HG03460 (cell line): Measurements from ENCODE around the gene GLA.

Experiments
- ATAC-seq: cut with Tn5 transposase; IDR thresholded peaks from one replicate; pipeline ENCODE4 v1.9.1; 2021; ENCODE audit not compliant: unreplicated experiment

Gene GLA

DNA sequence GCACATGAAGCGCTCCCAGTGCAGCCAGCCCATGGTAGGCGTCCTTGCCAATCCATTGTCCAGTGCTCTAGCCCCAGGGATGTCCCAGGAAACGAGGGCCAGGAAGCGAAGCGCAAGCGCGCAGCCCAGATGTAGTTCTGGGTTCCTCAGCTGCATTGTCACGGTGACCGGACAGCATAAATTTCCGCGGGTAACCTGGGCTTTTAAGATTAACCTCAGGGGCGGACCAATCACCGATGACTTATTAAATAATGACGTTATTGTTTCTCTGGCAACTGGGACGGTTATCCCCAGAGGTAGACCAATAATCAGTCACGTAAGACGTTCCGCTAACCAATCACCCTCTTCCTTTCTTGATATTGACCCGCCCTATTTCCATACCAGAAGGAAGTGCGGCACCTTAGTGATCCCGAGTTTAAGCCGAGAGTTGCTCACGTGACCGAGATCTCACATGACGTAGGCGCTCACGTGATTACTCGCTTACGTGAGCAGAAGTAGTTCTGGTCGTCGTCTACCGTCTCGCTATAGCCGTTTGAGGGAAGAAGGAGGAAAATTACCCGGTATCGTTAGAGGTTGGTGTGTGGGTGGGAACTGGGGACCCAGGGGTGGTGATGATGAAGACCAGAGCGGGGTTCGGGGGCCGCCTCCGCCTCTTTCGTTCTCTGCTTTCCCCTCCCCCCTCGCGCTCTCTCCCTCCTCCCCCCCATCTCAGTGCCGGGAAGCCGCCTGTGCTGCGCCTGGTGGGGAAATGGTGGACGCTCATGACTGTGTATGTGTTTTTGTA lies at the start of gene GLA, which contains the start of gene HNRNPH2:
Gene GLA (minus strand): TSS at position 178 of the 784 bp plus-strand sequence. CDS start 22 bp downstream, at position 156.
Gene HNRNPH2 (plus strand): TSS at position 475 of the 784 bp plus-strand sequence. CDS start 3,767 bp downstream, outside the sequence.
- ATAC-seq: peak; percentile 93

DNA sequence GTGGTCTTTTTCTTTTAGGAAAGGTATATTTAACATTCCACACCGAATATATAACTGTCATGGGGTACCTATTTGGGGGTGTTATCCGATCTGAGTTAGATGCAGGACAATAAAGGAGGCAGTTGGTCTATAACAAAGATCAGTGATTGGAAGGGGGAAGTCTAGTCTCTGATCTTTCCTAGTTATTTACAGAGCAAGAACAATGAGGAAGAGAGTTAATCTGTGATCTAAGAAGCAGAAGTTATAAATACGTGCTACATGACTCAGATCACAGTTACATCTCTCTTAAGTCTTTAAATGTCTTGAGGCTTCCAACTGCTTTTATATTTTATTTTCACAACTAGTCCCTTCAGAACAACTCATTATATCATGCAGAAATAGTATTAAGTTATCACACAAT lies 44.3 kb upstream of the GLA start:
- no peak for ATAC-seq

DNA sequence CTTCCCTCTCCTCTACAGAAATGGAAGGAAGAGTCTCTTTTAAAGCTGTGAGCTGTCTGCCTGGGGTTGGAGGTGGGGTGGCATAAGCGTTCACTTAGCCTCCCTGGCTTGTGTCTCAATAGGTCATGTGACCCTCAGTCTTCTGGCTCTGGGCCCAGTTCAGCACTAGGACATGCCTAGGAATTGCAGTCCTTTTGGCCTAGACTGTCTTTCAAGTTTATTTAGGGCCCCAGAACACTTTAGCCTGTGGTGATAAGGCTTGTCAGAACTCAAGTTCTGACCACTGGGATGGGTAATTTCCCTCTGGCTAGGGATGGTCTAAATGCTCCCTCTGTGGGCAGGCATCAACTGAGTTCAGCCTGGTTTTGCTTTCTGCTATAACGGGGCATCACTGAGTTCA lies 43.2 kb upstream of the GLA start:
- no peak for ATAC-seq

DNA sequence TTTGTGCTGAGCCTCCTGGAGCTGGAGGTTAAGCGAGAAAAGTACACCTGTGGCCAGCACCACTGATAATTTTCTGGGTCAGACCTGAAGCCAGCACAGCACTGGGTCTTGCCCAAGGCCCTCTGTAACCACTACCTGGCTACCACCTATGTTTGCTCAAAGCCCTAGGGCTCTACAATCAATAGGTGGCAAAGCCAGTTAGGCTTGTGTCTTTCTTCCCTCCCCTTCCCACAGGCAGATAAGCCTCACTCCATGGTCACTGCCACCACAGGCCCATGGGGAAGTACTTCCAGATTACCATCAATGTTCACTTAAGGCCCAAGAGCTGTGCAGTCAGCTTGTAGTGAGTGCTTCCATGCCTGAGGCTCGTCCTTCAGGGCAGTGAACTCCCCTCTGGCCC lies 42.4 kb upstream of the GLA start:
- no peak for ATAC-seq

DNA sequence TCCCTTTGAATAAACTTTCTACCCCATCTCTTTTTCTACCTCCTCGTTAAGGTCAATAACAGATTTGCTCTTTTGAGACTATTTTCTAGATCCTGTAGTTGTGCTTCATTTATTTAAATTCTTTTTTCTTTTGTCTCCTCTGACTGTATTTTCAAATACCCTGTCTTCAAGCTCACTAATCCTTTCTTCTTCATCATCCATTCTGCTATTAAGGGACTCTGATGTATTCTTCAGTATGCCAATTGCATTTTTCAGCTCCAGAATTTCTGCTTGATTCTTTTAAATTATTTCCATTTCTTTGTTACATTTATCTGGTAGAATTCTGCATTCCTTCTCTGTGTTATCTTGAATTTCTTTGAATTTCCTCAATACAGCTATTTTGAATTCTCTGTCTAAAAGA lies 41.6 kb upstream of the GLA start:
- no peak for ATAC-seq

DNA sequence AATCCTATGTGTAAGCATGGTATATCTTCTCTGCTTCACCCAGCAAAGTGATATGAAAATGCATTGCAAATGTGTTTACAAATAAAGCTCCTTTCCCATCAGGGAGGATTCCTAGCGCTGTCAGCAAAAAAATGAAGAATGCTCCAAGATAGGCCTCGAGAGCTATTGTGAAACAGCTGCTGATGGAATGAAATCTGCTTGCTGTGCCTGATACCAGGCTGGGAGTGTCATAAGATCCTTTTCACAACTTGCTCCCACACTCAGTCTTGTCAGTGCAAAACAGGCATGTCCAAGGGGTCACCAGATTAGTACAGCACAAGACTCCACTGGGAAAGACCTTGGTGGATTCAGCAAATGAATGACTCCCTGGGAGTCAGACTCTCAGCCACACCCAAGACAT lies 34.4 kb upstream of the GLA start:
- no peak for ATAC-seq

DNA sequence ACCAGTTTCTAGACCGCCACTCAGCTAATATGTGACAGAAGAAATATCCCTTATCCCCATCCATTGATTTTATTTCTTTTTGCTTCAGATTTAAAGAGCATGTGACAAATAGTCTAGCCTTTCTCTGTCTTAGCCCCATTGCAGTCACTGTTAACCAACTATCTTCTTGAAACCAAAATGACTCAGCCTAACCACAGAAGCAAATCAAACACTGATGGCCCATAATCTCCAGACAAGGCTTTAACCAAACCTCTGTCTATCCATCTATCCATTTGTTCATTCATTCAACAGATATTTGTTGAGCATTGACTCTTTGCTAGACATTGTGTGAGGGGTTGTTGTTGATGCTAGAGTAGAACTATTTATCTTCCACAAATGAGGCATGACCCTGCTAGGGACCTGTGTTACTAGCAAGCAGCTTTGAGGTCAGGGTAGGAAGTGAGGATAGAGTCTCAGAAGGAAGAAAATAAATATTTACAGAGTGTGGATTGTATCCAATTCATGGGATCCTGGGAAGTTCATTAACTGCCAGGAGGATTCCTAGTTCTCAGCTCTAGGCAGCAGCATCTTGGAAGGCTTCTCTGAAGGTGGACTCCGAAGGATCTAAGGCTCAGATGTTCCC lies 22.8 kb upstream of the GLA start:
- peak; percentile 98 for ATAC-seq

DNA sequence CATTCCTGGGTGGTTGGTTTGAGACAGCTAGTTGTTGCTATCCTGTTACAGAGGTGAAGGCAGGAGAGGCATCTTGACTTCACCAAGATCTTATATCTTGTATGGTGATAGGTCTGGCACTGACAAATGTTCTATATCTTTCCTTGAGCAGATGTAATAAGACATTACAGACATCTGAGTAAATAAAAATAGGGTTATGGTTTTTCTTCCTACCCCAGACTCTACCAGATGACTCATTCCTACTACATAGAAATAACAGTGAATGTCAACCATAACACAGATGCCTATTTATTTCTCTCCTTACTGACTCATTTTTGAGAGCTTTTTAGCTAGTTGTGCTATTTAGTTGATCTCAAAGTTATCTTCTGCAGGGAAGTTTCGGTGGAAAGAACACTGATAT lies 22.2 kb upstream of the GLA start:
- peak; percentile 49 for ATAC-seq

DNA sequence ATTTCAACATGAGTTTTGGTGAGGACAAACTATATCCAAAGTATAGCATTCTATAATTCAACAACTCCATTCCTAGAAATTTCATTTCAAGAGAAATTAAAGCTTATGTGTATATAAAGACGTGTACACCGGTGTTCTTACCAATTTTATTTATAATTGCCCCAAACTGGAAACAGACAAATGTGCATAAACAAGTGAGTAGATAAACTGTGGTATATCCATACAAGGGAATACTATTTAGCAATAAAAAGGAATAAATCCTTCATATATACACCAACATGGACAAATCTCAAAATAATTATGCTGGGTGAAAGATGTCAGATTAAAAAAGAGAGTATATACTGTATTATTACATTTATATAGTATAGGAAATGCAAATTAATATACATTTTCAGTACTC lies 20.2 kb upstream of the GLA start:
- ATAC-seq: no peak

DNA sequence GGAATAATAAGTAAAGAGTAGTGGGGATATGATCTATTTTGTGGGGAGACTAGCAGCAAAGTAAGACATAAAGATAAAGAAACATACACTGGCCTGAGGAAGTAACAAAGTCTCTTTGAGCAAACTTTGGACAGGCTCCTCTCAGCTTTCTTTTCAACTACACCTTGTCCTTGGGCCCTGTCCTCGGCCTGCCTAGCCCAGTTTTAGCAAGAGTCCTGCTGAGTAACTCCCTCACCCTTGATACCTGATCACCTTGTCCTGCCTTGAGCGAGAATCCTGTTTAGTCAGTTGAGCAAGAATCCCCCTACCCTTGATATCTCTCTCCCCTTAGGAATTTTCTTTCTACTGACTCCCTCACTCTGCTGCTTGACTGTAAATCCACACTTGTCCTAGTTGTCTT lies 11.8 kb upstream of the GLA start:
- no peak for ATAC-seq

DNA sequence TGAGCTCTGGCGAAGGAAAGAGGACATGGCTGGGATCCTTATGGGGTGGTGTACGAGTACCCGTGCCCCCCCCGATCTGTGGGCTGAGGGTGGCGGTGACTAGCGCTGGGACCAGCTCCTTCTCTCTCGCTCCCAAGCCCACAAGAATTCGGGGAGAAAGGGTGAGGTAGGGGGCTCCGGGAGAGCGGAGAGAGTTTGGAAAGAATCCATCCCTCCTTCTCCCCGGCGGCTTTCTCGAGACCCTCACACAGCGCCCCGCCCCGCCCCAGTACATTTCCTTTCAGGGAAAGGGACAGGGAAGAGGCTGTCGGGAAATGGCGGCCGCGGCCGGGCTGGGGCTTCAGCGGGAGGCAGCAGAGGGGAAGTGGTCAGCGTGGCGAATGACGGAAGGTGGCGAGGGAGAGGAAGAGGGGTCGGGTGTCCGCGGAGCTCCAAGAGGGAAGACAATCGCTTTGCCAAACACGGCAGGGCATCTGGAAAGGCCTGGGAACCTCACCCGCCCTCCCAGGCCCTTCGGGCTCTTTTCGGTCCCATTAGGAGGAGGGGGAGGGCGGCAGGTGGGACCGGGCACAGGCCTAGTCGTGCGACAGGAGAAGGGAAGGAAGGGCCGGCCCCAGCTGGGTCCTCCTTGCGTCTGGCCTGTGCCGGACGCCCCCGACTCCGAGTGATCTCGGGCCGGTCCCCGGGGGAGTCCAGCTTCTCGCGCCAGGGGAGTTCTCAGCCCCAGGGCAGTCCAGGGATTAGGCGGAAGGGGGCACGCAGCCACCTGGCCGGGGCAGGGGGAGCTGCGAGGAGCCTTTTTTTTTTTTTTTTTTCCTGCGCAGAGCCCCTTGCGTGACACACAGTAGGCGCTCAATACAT lies 10.5 kb upstream of the GLA start:
- ATAC-seq: peak; percentile 54

DNA sequence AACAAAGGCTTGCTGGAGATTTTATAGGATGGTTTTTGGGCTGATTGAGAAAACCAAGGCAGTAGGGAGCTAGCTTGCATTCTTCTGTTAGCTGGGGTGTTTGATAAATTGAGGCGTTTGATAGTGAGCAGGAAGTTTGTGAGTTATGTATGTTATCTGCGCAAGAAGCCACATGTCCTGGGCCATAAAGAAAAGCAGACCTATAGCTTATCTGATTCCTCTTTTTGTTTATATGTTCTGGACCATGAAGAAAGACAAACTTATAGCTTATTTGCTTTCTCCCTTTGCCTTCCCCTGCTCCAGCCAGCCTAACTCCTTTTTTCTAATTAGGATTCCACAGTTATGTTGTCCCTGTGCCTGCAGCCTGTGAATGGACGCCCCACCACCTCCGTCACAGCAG lies 9.5 kb upstream of the GLA start:
- no peak for ATAC-seq

DNA sequence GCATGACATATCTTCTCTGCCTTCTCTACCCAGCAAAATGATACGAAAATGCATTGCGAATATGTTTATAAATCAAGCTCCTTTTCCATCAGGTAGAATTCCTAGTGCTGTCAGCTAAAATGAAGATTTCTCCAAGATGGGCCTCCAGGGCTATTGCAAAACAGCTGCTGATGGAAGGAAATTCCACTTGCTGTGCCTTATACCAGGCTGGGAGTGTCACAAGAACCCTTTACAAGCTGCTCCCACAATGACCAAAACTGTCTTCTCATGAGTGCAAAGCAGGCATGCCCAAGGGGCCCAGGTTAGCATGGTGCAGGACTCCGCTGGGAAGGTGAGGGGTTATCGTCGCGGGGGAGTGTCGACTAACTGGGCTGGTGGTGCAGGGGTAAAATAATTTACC lies 9.0 kb upstream of the GLA start:
- ATAC-seq: no peak

DNA sequence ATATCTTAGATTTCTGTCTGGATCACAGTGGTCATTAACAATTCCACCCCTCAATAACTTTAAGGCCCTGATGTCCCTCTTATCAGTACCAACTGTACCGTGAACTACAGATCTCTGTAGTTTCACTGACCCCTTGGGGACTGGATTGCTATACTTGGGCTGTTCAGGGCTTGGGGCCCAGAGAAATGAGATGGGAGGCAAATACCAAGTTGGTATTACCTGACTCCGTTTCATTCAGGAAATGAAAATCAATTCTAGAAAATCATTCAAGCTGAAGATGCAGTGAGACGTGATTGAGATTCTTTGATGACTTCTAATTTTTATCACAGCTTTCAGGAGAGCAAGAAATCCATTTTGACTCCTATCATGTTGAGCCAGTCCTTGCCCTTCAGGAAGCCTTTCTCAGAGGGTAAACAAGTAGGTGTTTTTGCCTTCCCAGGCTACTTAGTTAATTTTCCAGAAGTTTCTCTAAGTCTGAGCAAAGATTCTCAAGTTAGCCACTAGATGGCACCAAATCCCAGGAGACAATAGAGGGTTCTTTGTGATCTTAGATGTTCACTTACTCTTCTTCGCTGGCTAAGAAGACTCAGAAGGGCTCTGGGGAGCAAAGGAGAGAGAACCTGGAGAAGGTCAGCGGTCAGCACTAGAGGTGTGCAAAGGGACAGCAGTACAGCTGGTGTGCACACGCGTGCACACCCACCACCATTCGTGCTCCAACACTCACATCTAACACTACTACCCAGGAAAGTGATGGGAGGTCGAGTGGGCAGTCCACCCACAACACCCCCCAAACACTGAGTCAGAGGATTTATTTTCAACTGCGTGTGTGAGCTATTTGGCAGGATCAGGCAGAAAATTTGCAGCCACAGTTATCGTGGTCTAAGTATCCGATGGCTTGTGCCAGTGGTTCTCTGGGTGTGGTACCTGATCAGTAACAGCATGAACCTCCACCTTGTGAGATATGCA lies 7.7 kb upstream of the GLA start:
- ATAC-seq: peak; percentile 55

DNA sequence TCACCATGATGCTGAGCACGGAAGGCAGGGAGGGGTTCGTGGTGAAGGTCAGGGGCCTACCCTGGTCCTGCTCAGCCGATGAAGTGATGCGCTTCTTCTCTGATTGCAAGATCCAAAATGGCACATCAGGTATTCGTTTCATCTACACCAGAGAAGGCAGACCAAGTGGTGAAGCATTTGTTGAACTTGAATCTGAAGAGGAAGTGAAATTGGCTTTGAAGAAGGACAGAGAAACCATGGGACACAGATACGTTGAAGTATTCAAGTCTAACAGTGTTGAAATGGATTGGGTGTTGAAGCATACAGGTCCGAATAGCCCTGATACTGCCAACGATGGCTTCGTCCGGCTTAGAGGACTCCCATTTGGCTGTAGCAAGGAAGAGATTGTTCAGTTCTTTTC lies 4.3 kb upstream of the GLA start:
- ATAC-seq: no peak

DNA sequence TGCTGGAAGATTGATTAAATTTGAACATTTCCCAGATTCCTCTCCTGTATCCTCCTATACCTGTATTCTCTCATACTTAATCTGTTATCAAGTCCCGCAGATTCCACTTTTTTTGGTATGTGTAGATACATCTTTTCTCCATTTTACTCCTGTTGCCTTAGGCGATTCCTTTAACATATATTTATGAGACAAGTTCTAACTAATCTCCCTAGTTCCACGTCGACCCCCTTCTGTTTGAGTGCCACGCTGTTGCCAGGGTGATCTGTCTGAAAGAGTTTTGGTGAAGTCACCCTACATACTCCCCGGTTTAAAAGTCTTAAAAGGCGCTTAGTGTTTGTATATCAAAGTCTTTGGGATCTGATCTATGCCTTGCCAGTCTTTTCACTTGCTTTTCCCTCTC lies 2.7 kb upstream of the GLA start:
- ATAC-seq: no peak

DNA sequence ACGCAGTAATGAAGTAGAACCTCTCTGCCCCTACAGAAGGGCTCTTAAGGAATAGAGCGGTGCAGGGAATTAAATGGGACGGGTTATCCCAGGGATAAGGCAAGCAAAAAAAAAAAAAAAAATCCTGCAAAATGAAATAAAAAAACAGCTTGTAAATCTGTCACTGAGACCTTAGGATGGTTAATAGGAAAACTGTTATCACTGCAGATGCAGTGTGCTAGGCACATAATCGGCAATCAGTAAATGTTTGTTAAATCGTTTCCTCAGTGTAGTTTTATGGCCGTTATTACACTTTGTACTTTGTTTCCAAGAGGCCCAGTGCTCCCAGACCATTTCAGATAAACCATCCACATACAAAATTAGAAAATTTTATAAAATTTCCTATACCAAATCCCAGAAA lies 1.3 kb upstream of the GLA start:
- ATAC-seq: no peak

DNA sequence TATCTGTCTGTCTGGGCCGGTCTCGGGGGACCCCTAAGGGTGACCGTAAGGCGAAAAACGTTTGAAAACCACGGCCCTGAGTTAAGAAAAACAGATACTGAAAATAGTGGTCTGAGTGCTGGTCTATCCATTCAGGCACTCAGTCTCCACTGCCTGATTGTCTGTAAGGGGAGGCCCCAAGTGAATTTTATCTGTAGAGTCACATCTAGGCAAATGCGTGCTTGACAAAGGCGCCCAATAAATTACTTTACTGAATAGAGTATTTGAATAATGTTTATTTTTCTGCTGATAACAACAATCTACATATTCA lies 762 bp upstream of the GLA start:
- peak; percentile 23 for ATAC-seq

DNA sequence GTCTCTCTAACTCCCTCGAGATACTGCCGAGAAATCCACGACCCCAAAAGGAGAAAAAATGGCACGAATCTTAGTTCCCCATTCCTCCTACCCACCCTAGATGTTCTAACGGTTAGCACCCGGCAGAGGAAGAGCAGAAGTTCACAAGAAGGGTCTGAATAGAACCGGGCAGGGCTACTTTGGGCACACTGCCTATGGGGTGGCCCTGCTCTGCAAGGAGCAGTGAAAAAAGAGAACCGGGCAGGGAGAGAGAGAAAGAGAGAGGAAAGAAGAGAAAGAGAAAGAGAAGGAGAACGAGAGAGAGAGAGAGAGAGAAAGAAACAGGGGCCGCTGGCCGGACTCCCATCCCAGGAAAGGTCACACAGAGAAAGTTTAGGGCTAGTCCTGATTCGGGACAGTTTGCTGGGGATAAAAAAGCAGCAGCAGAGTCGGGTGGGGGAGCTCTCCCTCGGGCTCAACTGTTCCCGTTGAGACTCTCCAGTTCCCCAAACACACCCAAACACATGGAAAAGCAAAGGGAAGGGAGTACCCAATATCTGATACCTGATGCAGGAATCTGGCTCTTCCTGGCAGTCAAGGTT lies 468 bp downstream of the GLA start:
- ATAC-seq: peak; percentile 1

DNA sequence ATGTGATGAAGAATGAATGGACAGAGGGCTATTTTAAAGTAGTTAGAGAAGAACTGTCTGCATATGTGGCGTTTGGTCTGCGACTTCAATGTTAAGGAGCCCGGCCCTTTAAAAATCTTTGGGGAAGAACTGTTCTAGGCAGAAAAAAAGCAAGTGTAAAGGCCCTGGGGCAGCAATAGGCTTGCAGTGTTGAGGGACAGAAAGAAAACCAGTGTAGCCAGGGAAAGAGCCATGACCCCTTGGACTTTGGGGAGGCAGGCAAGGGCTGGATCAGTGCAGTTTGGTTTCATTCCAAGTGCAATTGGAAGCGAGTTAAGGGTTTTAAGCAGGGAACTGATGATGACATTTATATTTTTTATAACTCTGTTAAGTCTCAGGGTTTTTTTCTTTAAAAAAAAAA lies 7.9 kb downstream of the GLA start:
- no peak for ATAC-seq
